Measurements from ENCODE around the gene S100A11.

S100A11 gene

GRCh38 chr1:152052606-152053005 lies 15.8 kb upstream of the S100A11 start:
- Histone ChIP-seq H3K9me3 (ENCODE audit: control insufficient read depth, low read length) (no peaks in the 10 kb centered on the region), H3K27ac (ENCODE audit: low read depth, low read length, severe bottlenecking) (no peak overlapping the region)
- WGBS, 2 experiments (ENCODE audit: insufficient coverage in 2 of 2): 33% methylated on average over 9 to 11 of the region's 11 CpGs

GRCh38 chr1:152050886-152051675 lies 14.3 kb upstream of the S100A11 start:
- WGBS, 2 experiments (ENCODE audit: insufficient coverage in 2 of 2): 89% methylated on average over 3 of the region's 6 CpGs; no CpG with 5 or more reads in 1 of the 2 experiments
- Histone ChIP-seq H3K27ac (ENCODE audit: low read depth, low read length, severe bottlenecking) (no peak overlapping the region), H3K36me3 (ENCODE audit: control insufficient read depth, insufficient read depth, low read length) (no peaks in the 10 kb centered on the region), H3K4me3 (ENCODE audit: extremely low read depth, insufficient read depth, low read length, poor library complexity, severe bottlenecking) (no peak overlapping the region), H3K9me3 (ENCODE audit: control insufficient read depth, low read length) (no peaks in the 10 kb centered on the region), H3K4me1 (ENCODE audit: control insufficient read depth, insufficient read depth, low read length, poor library complexity, severe bottlenecking) (peaks cover 16% of the 10 kb centered on the region)

More at GRCh38 chr1:152052606-152053005, 15.8 kb upstream of the S100A11 start:
- Histone ChIP-seq H3K4me3 (ENCODE audit: extremely low read depth, insufficient read depth, low read length, poor library complexity, severe bottlenecking) (no peak overlapping the region), H3K36me3 (ENCODE audit: control insufficient read depth, insufficient read depth, low read length) (no peaks in the 10 kb centered on the region), H3K4me1 (ENCODE audit: control insufficient read depth, insufficient read depth, low read length, poor library complexity, severe bottlenecking) (peaks cover 5% of the 10 kb centered on the region)

GRCh38 chr1:152049291-152050083 lies 12.7 kb upstream of the S100A11 start:
- no peaks in the 10 kb centered on the region for H3K9me3 ChIP-seq (ENCODE audit: control insufficient read depth, low read length)
- peaks cover 16% of the 10 kb centered on the region for H3K4me1 ChIP-seq (ENCODE audit: control insufficient read depth, insufficient read depth, low read length, poor library complexity, severe bottlenecking)
- H3K4me3 ChIP-seq (ENCODE audit: extremely low read depth, insufficient read depth, low read length, poor library complexity, severe bottlenecking): no peak overlapping the region
- no peaks in the 10 kb centered on the region for H3K36me3 ChIP-seq (ENCODE audit: control insufficient read depth, insufficient read depth, low read length)
- 97 to 100% methylated on average over 5 of the region's 8 CpGs for WGBS, 2 experiments (ENCODE audit: insufficient coverage in 2 of 2)
- H3K27ac ChIP-seq (ENCODE audit: low read depth, low read length, severe bottlenecking): no peak overlapping the region

GRCh38 chr1:152048416-152049009 lies 11.7 kb upstream of the S100A11 start:
- WGBS, 2 experiments (ENCODE audit: insufficient coverage in 2 of 2): 40% methylated on average over 2 of the region's 6 CpGs; no CpG with 5 or more reads in 1 of the 2 experiments
- H3K27ac ChIP-seq (ENCODE audit: low read depth, low read length, severe bottlenecking): peak overlapping the region; percentile 98
- no peaks in the 10 kb centered on the region for H3K9me3 ChIP-seq (ENCODE audit: control insufficient read depth, low read length)
- no peaks in the 10 kb centered on the region for H3K36me3 ChIP-seq (ENCODE audit: control insufficient read depth, insufficient read depth, low read length)
- H3K4me1 ChIP-seq (ENCODE audit: control insufficient read depth, insufficient read depth, low read length, poor library complexity, severe bottlenecking): peaks cover 16% of the 10 kb centered on the region
- H3K4me3 ChIP-seq (ENCODE audit: extremely low read depth, insufficient read depth, low read length, poor library complexity, severe bottlenecking): no peak overlapping the region

GRCh38 chr1:152047730-152048415 lies 11.1 kb upstream of the S100A11 start:
- H3K4me3 ChIP-seq (ENCODE audit: extremely low read depth, insufficient read depth, low read length, poor library complexity, severe bottlenecking): peak overlapping the region; percentile 18

GRCh38 chr1:152047413-152047729 lies 10.6 kb upstream of the S100A11 start:
- Histone ChIP-seq H3K4me3 (ENCODE audit: extremely low read depth, insufficient read depth, low read length, poor library complexity, severe bottlenecking) (peak overlapping the region; percentile 18), H3K4me1 (ENCODE audit: control insufficient read depth, insufficient read depth, low read length, poor library complexity, severe bottlenecking) (peaks cover 16% of the 10 kb centered on the region), H3K9me3 (ENCODE audit: control insufficient read depth, low read length) (no peaks in the 10 kb centered on the region), H3K36me3 (ENCODE audit: control insufficient read depth, insufficient read depth, low read length) (no peaks in the 10 kb centered on the region), H3K27ac (ENCODE audit: low read depth, low read length, severe bottlenecking) (peak overlapping the region; percentile 98)
- 58 to 65% methylated on average over 5 of the region's 5 CpGs for WGBS, 2 experiments (ENCODE audit: insufficient coverage in 2 of 2)

More at GRCh38 chr1:152047730-152048415, 11.1 kb upstream of the S100A11 start:
- Histone ChIP-seq H3K4me1 (ENCODE audit: control insufficient read depth, insufficient read depth, low read length, poor library complexity, severe bottlenecking) (peaks cover 16% of the 10 kb centered on the region), H3K27ac (ENCODE audit: low read depth, low read length, severe bottlenecking) (peak overlapping the region; percentile 98), H3K36me3 (ENCODE audit: control insufficient read depth, insufficient read depth, low read length) (no peaks in the 10 kb centered on the region), H3K9me3 (ENCODE audit: control insufficient read depth, low read length) (no peaks in the 10 kb centered on the region)
- WGBS, 2 experiments (ENCODE audit: insufficient coverage in 2 of 2): 2 to 8% methylated on average over 6 to 9 of the region's 13 CpGs

- 86% methylated on average over 1 of the region's 3 CpGs; no CpG with 5 or more reads in 1 of the 2 experiments for WGBS, 2 experiments (ENCODE audit: insufficient coverage in 2 of 2)
- no peaks in the 10 kb centered on the region for H3K9me3 ChIP-seq (ENCODE audit: control insufficient read depth, low read length)
- no peaks in the 10 kb centered on the region for H3K36me3 ChIP-seq (ENCODE audit: control insufficient read depth, insufficient read depth, low read length)
- H3K27ac ChIP-seq (ENCODE audit: low read depth, low read length, severe bottlenecking): no peak overlapping the region
- H3K4me3 ChIP-seq (ENCODE audit: extremely low read depth, insufficient read depth, low read length, poor library complexity, severe bottlenecking): no peak overlapping the region
- H3K4me1 ChIP-seq (ENCODE audit: control insufficient read depth, insufficient read depth, low read length, poor library complexity, severe bottlenecking): peaks cover 13% of the 10 kb centered on the region
Measured at GRCh38 chr1:152044386-152044785, 7.6 kb upstream of the S100A11 start.

- no peaks in the 10 kb centered on the region for H3K36me3 ChIP-seq (ENCODE audit: control insufficient read depth, insufficient read depth, low read length)
- H3K4me1 ChIP-seq (ENCODE audit: control insufficient read depth, insufficient read depth, low read length, poor library complexity, severe bottlenecking): peaks cover 13% of the 10 kb centered on the region
- H3K4me3 ChIP-seq (ENCODE audit: extremely low read depth, insufficient read depth, low read length, poor library complexity, severe bottlenecking): no peak overlapping the region
- no peaks in the 10 kb centered on the region for H3K9me3 ChIP-seq (ENCODE audit: control insufficient read depth, low read length)
- 30 to 49% methylated on average over 2 to 4 of the region's 5 CpGs for WGBS, 2 experiments (ENCODE audit: insufficient coverage in 2 of 2)
- H3K27ac ChIP-seq (ENCODE audit: low read depth, low read length, severe bottlenecking): no peak overlapping the region
Measured at GRCh38 chr1:152043870-152044269, 7.1 kb upstream of the S100A11 start.

GRCh38 chr1:152042030-152042429 lies 5.2 kb upstream of the S100A11 start:
- Histone ChIP-seq H3K9me3 (ENCODE audit: control insufficient read depth, low read length) (no peaks in the 10 kb centered on the region), H3K27ac (ENCODE audit: low read depth, low read length, severe bottlenecking) (no peak overlapping the region)
- 80 to 93% methylated on average over 1 of the region's 1 CpG for WGBS, 2 experiments (ENCODE audit: insufficient coverage in 2 of 2)

GRCh38 chr1:152039886-152040285 lies 3.1 kb upstream of the S100A11 start:
- Histone ChIP-seq H3K4me3 (ENCODE audit: extremely low read depth, insufficient read depth, low read length, poor library complexity, severe bottlenecking) (no peak overlapping the region), H3K9me3 (ENCODE audit: control insufficient read depth, low read length) (no peaks in the 10 kb centered on the region), H3K4me1 (ENCODE audit: control insufficient read depth, insufficient read depth, low read length, poor library complexity, severe bottlenecking) (no peaks in the 10 kb centered on the region), H3K36me3 (ENCODE audit: control insufficient read depth, insufficient read depth, low read length) (no peaks in the 10 kb centered on the region), H3K27ac (ENCODE audit: low read depth, low read length, severe bottlenecking) (no peak overlapping the region)
- 80 to 100% methylated on average over 1 of the region's 1 CpG for WGBS, 2 experiments (ENCODE audit: insufficient coverage in 2 of 2)

More at GRCh38 chr1:152042030-152042429, 5.2 kb upstream of the S100A11 start:
- no peak overlapping the region for H3K4me3 ChIP-seq (ENCODE audit: extremely low read depth, insufficient read depth, low read length, poor library complexity, severe bottlenecking)
- H3K4me1 ChIP-seq (ENCODE audit: control insufficient read depth, insufficient read depth, low read length, poor library complexity, severe bottlenecking): peaks cover 4% of the 10 kb centered on the region
- no peaks in the 10 kb centered on the region for H3K36me3 ChIP-seq (ENCODE audit: control insufficient read depth, insufficient read depth, low read length)
